ENCODE data around the gene CIAO2B. TPM values are rescaled to one million over a fixed set of nuclear protein-coding genes. Genes with fewer than 3 reads are reported as not detected.

CIAO2B gene
- polyA plus RNA-seq, 3 donors, result 121 to 140 (median 132) TPM

DNA sequence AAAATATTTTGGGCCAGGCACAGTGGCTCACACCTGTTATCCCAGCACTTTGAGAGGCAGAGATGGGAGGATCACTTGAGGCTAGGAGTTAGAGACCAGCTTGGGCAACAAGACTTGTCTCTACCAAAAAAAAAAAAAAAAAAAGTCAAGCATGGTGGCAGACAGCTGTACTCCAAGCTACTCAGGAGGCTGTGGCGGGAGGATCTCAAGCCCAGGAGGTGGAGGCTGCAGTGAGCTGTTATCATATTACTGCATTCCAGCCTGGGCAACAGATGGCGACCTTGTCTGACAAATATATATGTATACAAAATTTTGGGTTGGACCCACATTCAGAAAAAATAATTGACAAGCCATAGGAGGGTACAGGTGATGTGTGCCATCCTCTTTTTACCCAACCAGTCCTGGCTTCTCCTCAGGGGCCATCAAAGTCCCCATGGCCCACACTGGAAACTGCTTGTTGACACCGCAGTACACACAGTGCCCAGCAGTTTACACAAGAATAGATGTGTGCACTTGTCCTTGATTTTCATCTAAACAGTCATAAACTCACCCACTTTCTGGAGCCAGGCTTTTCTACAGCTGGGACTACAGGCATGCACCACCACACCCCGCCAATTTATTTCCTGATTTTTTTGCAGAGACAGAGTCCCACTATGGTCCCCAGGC, 2.8 kb upstream of the CIAO2B start:
- Mint-ChIP-seq H3K27ac (peak overlapping the region in 3 of 7 donors; percentile 17 to 66 (median 21)), H3K4me1 (peaks cover 50% of the 10 kb centered on the region), H3K27me3 (ENCODE audit: low read depth in 3 of 3) (peaks cover 0 to 2% (median 1%) of the 10 kb centered on the region in 3 donors), H3K9me3 (peaks cover 0 to 2% (median 0%) of the 10 kb centered on the region in 7 donors), H3K4me3 (no peak overlapping the region), H3K36me3 (peaks cover 56 to 67% of the 10 kb centered on the region in 2 donors)
- no peak overlapping the region for H3K4me2 ChIP-seq (replicated peaks; ENCODE audit: extremely low read depth, low read length, poor library complexity, severe bottlenecking)
- no peak for DNase-seq
- H3K4me1 ChIP-seq (ENCODE audit: control insufficient read depth in 1 of 2, insufficient read depth in 2 of 2, low read length in 2 of 2), result peaks cover 24 to 38% of the 10 kb centered on the region in 2 donors
- intact Hi-C loops (cut with micrococcal nuclease), result no loop called here
- H3K4me3 ChIP-seq (replicated peaks in 1 of 3; ENCODE audit: low read depth in 2 of 3, low read length in 3 of 3), result no peak overlapping the region
- H3K9ac ChIP-seq (ENCODE audit: insufficient read depth, low read length, poor library complexity, severe bottlenecking), result no peak overlapping the region
- no peaks in the 10 kb centered on the region for H3K27me3 ChIP-seq (ENCODE audit: control insufficient read depth in 2 of 2, insufficient read depth in 2 of 2, low read length in 2 of 2)
- no peak overlapping the region for H2AFZ ChIP-seq (ENCODE audit: insufficient read depth, low read depth, low read length, poor library complexity, severe bottlenecking)
- H3K79me2 ChIP-seq (ENCODE audit: insufficient read depth, low read length), result peaks cover 55% of the 10 kb centered on the region
- H3K27ac ChIP-seq (ENCODE audit: low read depth in 1 of 2, low read length in 2 of 2), result no peak overlapping the region
- no peaks in the 10 kb centered on the region for H3K9me3 ChIP-seq (replicated peaks in 1 of 2; ENCODE audit: control insufficient read depth in 1 of 2, insufficient read depth in 1 of 2, low read length in 2 of 2)
- TF ChIP-seq, protein P1, sequence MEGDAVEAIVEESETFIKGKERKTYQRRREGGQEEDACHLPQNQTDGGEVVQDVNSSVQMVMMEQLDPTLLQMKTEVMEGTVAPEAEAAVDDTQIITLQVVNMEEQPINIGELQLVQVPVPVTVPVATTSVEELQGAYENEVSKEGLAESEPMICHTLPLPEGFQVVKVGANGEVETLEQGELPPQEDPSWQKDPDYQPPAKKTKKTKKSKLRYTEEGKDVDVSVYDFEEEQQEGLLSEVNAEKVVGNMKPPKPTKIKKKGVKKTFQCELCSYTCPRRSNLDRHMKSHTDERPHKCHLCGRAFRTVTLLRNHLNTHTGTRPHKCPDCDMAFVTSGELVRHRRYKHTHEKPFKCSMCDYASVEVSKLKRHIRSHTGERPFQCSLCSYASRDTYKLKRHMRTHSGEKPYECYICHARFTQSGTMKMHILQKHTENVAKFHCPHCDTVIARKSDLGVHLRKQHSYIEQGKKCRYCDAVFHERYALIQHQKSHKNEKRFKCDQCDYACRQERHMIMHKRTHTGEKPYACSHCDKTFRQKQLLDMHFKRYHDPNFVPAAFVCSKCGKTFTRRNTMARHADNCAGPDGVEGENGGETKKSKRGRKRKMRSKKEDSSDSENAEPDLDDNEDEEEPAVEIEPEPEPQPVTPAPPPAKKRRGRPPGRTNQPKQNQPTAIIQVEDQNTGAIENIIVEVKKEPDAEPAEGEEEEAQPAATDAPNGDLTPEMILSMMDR (IDR thresholded peaks at IDR 0.05), result no peak
- peaks cover 48 to 58% of the 10 kb centered on the region in 2 donors for H3K36me3 ChIP-seq (replicated peaks in 1 of 2; ENCODE audit: control insufficient read depth in 1 of 2, insufficient read depth in 2 of 2, low read length in 2 of 2)
- whole genome bisulfite sequencing (ENCODE audit: insufficient coverage), result 100% methylated on average over 2 of the region's 4 CpGs
- peaks cover 66% of the 10 kb centered on the region for H4K20me1 ChIP-seq (ENCODE audit: insufficient read depth, low read length)

DNA sequence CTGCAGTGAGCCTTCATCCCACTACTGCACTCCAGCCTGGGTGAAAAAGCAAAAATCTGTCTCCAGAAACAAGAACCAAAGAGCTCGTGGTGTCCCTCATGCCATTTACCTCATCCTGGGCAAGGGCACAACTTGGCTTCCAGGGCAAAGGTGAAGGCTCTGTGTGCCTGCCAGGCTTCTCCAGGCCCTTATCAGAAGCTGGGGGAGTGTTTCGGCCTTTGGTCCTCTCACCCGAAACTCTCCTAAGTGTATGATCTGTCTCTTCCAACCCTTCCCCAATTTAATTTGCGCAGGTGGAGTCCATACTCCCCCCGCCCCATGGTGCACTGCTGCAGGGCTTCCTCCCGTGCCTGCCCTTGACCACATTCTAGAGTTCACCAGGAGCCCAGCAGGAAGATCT, 2.3 kb upstream of the CIAO2B start:
- Mint-ChIP-seq H3K4me1 (peaks cover 51% of the 10 kb centered on the region), H3K36me3 (peaks cover 54 to 66% of the 10 kb centered on the region in 2 donors), H3K27me3 (ENCODE audit: low read depth in 3 of 3) (peaks cover 0 to 2% (median 1%) of the 10 kb centered on the region in 3 donors), H3K9me3 (peaks cover 0 to 2% (median 0%) of the 10 kb centered on the region in 7 donors), H3K4me3 (no peak overlapping the region), H3K27ac (peak overlapping the region in 3 of 7 donors; percentile 17 to 66 (median 62))
- Histone ChIP-seq H3K4me2 (replicated peaks; ENCODE audit: extremely low read depth, low read length, poor library complexity, severe bottlenecking) (no peak overlapping the region), H3K4me3 (replicated peaks in 1 of 3; ENCODE audit: low read depth in 2 of 3, low read length in 3 of 3) (no peak overlapping the region), H3K9me3 (replicated peaks in 1 of 2; ENCODE audit: control insufficient read depth in 1 of 2, insufficient read depth in 1 of 2, low read length in 2 of 2) (no peaks in the 10 kb centered on the region), H3K27me3 (ENCODE audit: control insufficient read depth in 2 of 2, insufficient read depth in 2 of 2, low read length in 2 of 2) (no peaks in the 10 kb centered on the region), H2AFZ (ENCODE audit: insufficient read depth, low read depth, low read length, poor library complexity, severe bottlenecking) (no peak overlapping the region), H3K4me1 (ENCODE audit: control insufficient read depth in 1 of 2, insufficient read depth in 2 of 2, low read length in 2 of 2) (peaks cover 24 to 38% of the 10 kb centered on the region in 2 donors), H3K79me2 (ENCODE audit: insufficient read depth, low read length) (peaks cover 55% of the 10 kb centered on the region), H4K20me1 (ENCODE audit: insufficient read depth, low read length) (peaks cover 67% of the 10 kb centered on the region), H3K36me3 (replicated peaks in 1 of 2; ENCODE audit: control insufficient read depth in 1 of 2, insufficient read depth in 2 of 2, low read length in 2 of 2) (peaks cover 45 to 58% of the 10 kb centered on the region in 2 donors), H3K27ac (ENCODE audit: low read depth in 1 of 2, low read length in 2 of 2) (no peak overlapping the region), H3K9ac (ENCODE audit: insufficient read depth, low read length, poor library complexity, severe bottlenecking) (no peak overlapping the region)
- TF ChIP-seq, protein P1 (IDR thresholded peaks at IDR 0.05), result no peak
- whole genome bisulfite sequencing (ENCODE audit: insufficient coverage), result 92% methylated on average over 6 of the region's 6 CpGs
- DNase-seq, result no peak
- intact Hi-C loops (cut with micrococcal nuclease), result no loop called here
